Fibroblast of lung (primary cell): ENCODE data around the gene TYW1. TPM values are rescaled to one million over a fixed set of nuclear protein-coding genes. Genes with fewer than 3 reads are reported as not detected.
"Not testable (repeated sequence)": the region's sequence is repeated elsewhere in the genome, so short reads cannot be mapped to it uniquely, and the experiment has no call there.

Experiments
- DNase-seq, 2 donors: peaks; one replicate each; pipeline versions ENCODE4 v3.0.0 to v3.0.0-alpha.2; 2010; ENCODE audit warnings: low read depth in 2 of 2
- H2AFZ ChIP-seq: 2 replicates; pipeline ENCODE4 v1.5.1; 2012; ENCODE audit warnings: low read length, control low read depth, inconsistent platforms
- H3K27ac ChIP-seq: 2 replicates; pipeline ENCODE4 v1.5.1; 2011; ENCODE audit warnings: low read length, control low read depth; ENCODE audit not compliant: insufficient read depth
- H3K27me3 ChIP-seq: 2 replicates; pipeline ENCODE4 v1.5.1; 2011; ENCODE audit warnings: mild to moderate bottlenecking, low read length; ENCODE audit not compliant: control insufficient read depth, insufficient read depth
- H3K36me3 ChIP-seq: 2 replicates; pipeline ENCODE4 v1.5.1; 2011; ENCODE audit warnings: low read length; ENCODE audit not compliant: control insufficient read depth, insufficient read depth
- H3K4me1 ChIP-seq: 2 replicates; pipeline ENCODE4 v1.5.1; 2011; ENCODE audit warnings: low read length; ENCODE audit not compliant: control insufficient read depth, insufficient read depth; ENCODE audit errors: extremely low read depth
- H3K4me2 ChIP-seq: 2 replicates; pipeline ENCODE4 v1.5.1; 2011; ENCODE audit warnings: low read length, control low read depth; ENCODE audit not compliant: insufficient read depth; ENCODE audit errors: extremely low read depth
- H3K4me3 ChIP-seq, 4 experiments: fragments of 200-600 bp in 1 of 4; sonication (generic) in 1 of 4; replicated peaks in 1 of 4; 2 replicates each; pipeline ENCODE4 v1.5.1; 2011 to 2016; ENCODE audit warnings: low read length in 4 of 4, low read depth in 3 of 4, mild to moderate bottlenecking in 3 of 4, control low read depth in 2 of 4, inconsistent platforms in 1 of 4, mixed read lengths in 1 of 4; ENCODE audit not compliant: insufficient read depth in 1 of 4; ENCODE audit errors: control extremely low read depth in 1 of 4
- H3K79me2 ChIP-seq: 2 replicates; pipeline ENCODE4 v1.5.1; 2012; ENCODE audit warnings: mild to moderate bottlenecking, low read length, inconsistent platforms; ENCODE audit not compliant: control insufficient read depth, insufficient read depth
- H3K9ac ChIP-seq: 2 replicates; pipeline ENCODE4 v1.5.1; 2011; ENCODE audit warnings: mild to moderate bottlenecking, low read length, control low read depth; ENCODE audit not compliant: insufficient read depth
- H3K9me3 ChIP-seq: 2 replicates; pipeline ENCODE4 v1.5.1; 2012; ENCODE audit warnings: low read depth, low read length; ENCODE audit not compliant: control insufficient read depth, insufficient read depth
- H4K20me1 ChIP-seq: 2 replicates; pipeline ENCODE4 v1.5.1; 2011; ENCODE audit warnings: low read length; ENCODE audit not compliant: control insufficient read depth, insufficient read depth; ENCODE audit errors: extremely low read depth
- polyA plus RNA-seq, 2 donors: library from polyadenylated mRNA; depleted of rRNA in 1 of 2; stranded (reverse) in 1 of 2; unstranded in 1 of 2; fragments of >200 nt; gene quantifications; 2 replicates each; pipeline ENCODE4 v1.2.1, GENCODE V29; 2011 to 2012; ENCODE audit warnings: missing spikeins in 1 of 2
- total RNA-seq: library from RNA; depleted of rRNA; stranded (reverse); fragments of >200 nt; gene quantifications from 2 replicates; pipeline ENCODE4 v1.2.1, GENCODE V29; 2014

Gene TYW1
- total and polyA plus RNA-seq, 2 donors (not counting 1 experiment from before 2014, with no cell fraction given) = 16.7 to 25.1 TPM

DNA sequence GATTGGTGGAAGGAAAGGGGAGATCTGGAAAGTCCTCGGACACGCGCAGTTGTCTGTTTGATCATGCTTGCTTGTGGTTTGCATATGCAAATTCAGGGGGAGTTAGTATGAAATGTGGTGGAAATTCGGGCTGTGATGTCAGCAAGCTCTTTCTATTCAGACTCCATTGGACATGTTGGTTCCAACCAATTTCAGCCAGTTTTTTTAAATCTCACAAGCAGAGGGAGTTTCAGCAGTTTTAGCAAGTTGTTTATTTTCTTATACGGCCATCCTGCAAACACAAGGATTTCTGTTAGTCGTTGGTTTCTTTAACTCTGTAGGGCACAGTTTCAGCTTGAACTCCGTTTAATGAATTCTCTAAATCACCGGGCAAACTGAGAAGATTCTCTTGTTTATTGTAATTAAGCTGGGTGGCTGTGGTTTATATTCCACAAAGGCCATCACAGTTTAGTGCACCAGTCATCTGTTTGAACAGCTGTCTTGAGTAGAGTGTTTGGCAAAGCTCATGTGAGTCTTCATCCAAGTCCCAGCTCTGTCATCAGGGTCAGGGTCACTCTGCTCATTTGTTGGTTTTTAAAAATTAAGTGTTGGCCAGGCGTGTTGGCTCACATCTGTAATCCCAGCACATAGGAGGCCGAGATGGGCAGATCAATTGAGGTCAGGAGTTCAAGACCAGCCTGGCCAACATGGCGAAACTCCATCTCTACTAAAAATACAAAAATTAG, 196.4 kb downstream of the TYW1 start:
- not testable (repeated sequence) for H2AFZ ChIP-seq, H3K36me3 ChIP-seq, H3K27ac ChIP-seq, H4K20me1 ChIP-seq, H3K4me1 ChIP-seq, H3K9me3 ChIP-seq, H3K79me2 ChIP-seq, H3K9ac ChIP-seq, H3K27me3 ChIP-seq, H3K4me3 ChIP-seq
- H3K4me2 ChIP-seq = peak overlapping the region; percentile 27
- DNase-seq = peak; percentile 64 to 86

- H3K4me2 ChIP-seq, H3K9ac ChIP-seq, H3K4me1 ChIP-seq, H4K20me1 ChIP-seq, H3K79me2 ChIP-seq, H3K9me3 ChIP-seq, H2AFZ ChIP-seq, H3K27ac ChIP-seq, H3K36me3 ChIP-seq, H3K4me3 ChIP-seq, DNase-seq, H3K27me3 ChIP-seq: not testable (repeated sequence)
Measured at GRCh38 chr7:67196176-67196575, 199.5 kb downstream of the TYW1 start.

- H3K27me3 ChIP-seq, DNase-seq, H4K20me1 ChIP-seq, H3K4me3 ChIP-seq, H3K36me3 ChIP-seq, H3K4me1 ChIP-seq, H3K4me2 ChIP-seq, H3K27ac ChIP-seq, H3K9ac ChIP-seq, H3K79me2 ChIP-seq, H2AFZ ChIP-seq, H3K9me3 ChIP-seq: not testable (repeated sequence)
Measured at GRCh38 chr7:67198865-67199526, 202.4 kb downstream of the TYW1 start.

GRCh38 chr7:67205772-67206171, 209.1 kb downstream of the TYW1 start:
- not testable (repeated sequence) for H3K27me3 ChIP-seq, H3K4me2 ChIP-seq, H3K9ac ChIP-seq, H3K4me3 ChIP-seq, DNase-seq, H3K4me1 ChIP-seq, H3K9me3 ChIP-seq, H3K36me3 ChIP-seq, H3K27ac ChIP-seq, H4K20me1 ChIP-seq, H3K79me2 ChIP-seq, H2AFZ ChIP-seq
